Stimulated activated CD4-positive, alpha-beta T cell treated with anti-CD3 and anti-CD28 coated beads, Interleukin-15, amount 100 ng/mL, for 24 hours (primary cell): Measurements from ENCODE around the gene PRMT7.

Experiments
- DNase-seq: peaks from one replicate; pipeline ENCODE4 v3.0.0-alpha.2; 2020

Gene PRMT7

GRCh38 chr16:68378436-68379415 is 67.9 kb downstream of the PRMT7 start:
- no peak for DNase-seq

- no peak for DNase-seq
Observed at GRCh38 chr16:68379472-68380347, 68.9 kb downstream of the PRMT7 start.

GRCh38 chr16:68380348-68380670 is 69.5 kb downstream of the PRMT7 start:
- DNase-seq, result no peak

GRCh38 chr16:68380676-68381362 is 70.0 kb downstream of the PRMT7 start:
- no peak for DNase-seq

DNA sequence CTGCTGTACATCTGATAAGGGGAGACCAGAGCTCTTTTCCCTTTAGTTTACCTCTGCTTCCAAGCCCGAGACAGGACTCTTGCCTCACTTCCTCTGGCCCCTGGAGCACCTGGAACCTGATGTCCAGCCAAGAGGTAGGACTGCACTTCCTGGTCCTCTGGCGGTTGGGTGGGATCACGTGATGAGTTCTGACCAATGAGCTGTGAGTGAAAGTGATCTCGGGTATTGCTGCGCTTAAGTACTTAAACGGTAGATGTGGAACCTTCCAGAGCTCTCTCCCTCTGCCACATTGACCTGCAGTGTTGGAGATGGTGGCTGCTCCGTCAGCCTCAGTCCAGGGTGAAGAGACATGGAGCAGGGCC is 70.5 kb downstream of the PRMT7 start:
- DNase-seq, result no peak

DNA sequence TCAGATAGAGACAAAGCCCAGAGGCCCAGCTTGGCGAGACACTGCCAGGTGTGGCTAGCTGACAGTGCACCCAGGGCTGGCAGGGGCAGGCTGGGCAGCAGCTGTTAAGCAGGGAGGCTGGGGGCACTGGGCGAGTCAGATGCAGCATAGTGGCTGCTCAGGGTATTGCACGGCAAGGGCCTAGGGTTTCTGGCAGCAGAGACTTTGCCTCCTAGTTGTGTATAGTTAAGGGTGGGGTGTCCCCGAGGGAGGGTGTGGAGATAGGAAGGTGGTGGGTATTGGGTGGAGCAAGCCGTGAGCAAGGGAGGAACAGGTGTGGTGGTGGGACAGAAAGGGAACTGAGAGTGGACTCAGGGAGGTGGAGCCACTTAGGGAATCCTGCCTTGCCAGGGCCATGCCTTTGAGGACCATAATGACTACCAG is 71.5 kb downstream of the PRMT7 start:
- DNase-seq, result no peak

DNA sequence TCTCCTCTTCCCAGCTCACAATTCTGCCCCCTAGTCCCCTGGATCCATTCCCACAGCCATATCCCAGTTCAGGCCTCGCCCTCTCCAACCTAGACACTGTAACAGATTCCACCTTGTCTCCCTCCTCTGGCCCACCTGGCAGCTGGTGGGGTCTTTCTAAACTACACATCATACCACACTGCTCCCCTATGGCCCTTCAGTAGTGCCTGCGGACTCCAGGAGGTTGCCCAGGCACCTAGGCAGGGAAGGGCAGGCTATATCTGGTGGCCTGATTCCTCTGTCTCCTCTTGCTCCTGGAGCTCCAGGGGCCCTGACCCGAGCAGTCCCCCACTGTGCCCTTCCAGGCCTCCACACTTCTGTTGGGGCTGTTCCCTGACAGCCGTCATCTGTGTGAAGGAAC is 73.0 kb downstream of the PRMT7 start:
- DNase-seq, result no peak

GRCh38 chr16:68384288-68385161 is 73.7 kb downstream of the PRMT7 start:
- no peak for DNase-seq

DNA sequence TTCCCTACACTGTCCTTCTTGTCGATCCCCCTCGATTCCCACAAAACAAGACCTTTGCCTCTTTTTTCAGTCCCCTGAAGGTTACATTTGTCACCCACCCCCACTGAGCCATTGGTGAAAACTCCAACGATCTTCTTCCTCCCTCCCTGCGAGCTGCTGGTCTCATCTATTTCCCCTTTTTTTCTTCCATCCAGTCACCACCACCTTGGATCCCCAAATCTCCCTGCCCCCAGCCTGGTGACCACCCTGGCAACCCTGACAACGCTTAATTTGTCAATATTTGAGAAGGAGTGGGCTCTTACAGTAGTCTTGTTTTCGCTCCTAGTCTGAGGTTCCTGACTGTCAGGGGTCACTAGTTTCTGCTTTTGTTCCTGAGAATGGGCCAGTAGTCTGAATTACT is 74.6 kb downstream of the PRMT7 start:
- DNase-seq, result no peak

DNA sequence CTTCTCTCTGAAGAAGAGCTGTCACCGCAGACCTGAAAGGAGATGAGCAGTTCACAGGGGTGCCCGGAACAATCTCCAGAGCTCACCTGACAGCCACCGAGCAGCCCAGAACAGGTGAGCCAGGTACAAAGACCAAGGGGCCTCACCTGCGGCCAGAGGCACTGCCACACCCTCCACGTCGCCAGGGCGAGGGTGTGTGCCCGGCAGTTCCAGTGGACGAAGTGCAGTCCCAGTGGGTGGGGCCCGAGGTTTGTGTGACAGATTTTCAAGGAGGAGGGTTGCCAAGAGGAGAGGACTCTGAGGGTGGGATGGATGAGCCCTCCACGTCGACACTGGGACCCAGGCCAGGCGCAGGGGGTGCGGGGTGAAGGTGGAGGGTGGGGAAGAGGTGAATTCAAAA is 75.8 kb downstream of the PRMT7 start:
- no peak for DNase-seq

- no peak for DNase-seq
Observed at GRCh38 chr16:68387301-68387700, 76.5 kb downstream of the PRMT7 start.

- DNase-seq, result no peak
Observed at GRCh38 chr16:68388124-68388523, 77.3 kb downstream of the PRMT7 start.

- no peak for DNase-seq
Observed at GRCh38 chr16:68389006-68389405, 78.2 kb downstream of the PRMT7 start.

DNA sequence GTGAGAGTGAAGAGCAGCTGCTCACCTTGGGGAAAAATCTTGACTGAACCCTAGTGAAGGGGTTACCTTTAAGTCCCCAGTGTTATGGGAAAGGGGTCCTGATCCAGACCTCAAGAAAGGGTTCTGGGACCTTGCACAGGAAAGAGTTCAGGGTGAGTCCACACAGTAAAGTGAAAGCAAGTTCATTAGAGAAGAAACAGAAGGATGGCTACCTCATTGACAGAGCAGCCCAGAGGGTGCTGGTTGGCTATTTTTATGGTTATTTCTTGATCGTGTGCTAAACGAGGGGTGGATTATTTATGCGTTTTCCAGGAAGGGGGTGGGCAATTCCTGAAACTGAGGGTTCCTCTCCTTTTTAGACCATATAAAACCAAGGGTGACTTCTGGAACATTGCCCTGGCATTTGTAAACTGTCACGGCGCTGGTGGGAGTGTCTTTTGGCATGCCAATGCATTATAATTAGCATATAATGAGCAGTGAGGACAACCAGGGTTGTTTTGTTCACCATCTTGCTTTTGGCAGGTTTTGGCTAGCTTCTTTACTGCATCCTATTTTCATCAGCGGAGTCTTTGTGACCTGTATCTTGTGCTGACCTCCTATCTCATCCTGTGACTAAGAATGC is 79.0 kb downstream of the PRMT7 start:
- DNase-seq, result no peak

GRCh38 chr16:68393333-68393732 is 82.5 kb downstream of the PRMT7 start:
- DNase-seq, result no peak

- no peak for DNase-seq
Observed at GRCh38 chr16:68395167-68395786, 84.5 kb downstream of the PRMT7 start.

GRCh38 chr16:68395815-68396214 is 85.0 kb downstream of the PRMT7 start:
- DNase-seq, result no peak

DNA sequence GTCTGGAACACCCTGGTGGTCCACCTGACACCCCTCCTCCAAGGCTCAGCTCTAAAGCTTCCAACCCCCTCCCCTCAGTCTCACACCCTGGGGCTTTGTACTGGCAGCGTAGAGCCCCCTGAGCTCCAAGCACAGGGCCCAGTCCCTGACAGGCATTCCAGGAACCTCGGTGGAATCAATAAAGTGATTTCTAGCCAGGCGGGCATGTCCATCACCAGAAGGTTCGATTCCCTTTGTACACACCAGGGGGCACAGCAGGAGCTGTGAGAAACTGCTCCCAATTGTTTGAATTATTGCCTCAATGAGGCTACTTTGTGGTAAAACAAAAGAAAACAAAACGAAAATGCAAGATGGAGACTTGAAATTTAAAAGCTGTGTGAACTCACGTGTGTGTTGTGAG is 85.7 kb downstream of the PRMT7 start:
- DNase-seq, result peak; percentile 56

GRCh38 chr16:68397710-68398201 is 86.9 kb downstream of the PRMT7 start:
- no peak for DNase-seq

DNA sequence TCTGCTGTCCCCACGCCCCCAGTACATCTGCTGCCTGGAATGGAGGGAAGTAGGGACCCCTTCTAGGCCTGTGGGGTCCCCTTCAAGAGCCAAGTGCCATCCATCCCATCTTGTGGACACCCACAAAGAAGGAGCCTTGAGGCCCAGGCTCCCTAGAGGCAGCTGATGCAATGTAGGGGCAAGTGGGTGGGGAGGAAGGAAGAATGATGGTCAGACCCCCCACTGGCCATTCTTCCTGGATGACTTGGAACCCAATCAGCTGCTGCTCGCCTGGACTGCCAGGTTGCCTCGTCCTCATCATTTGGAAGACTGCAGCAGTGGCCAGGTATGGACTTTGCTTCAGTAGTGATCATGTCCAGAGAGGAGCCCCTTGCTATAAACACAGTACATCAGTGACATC is 88.6 kb downstream of the PRMT7 start:
- no peak for DNase-seq
